ENCODE measurements around the gene USP36.
A peak's percentile ranks its signal among the peaks of the same experiment; 100 is the strongest.

USP36 gene

DNA sequence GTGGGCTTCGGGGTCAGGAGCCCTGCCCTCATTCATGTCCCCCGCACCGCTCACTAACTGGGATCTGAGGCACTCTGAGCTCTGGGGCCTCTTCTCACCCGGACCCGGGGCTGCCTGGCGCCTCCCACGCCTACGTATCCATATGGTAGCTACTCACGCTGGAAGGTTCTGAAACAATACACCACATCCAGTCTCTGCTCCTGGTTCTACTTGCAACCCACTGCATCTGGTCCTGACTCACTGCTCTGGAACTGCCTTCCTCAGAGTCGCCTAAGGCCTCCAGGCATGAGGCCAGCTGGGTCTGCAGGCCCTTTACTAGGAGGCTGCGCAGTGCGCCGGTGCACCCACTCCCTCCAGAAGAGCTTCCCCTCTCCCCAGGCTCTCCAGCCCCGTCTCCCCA lies 18.1 kb downstream of the USP36 start:
- peak in 26 of 42 donors; percentile 17 to 77 (median 43) for DNase-seq
- intact Hi-C loops (cut with DNase I) = no loop called here

DNA sequence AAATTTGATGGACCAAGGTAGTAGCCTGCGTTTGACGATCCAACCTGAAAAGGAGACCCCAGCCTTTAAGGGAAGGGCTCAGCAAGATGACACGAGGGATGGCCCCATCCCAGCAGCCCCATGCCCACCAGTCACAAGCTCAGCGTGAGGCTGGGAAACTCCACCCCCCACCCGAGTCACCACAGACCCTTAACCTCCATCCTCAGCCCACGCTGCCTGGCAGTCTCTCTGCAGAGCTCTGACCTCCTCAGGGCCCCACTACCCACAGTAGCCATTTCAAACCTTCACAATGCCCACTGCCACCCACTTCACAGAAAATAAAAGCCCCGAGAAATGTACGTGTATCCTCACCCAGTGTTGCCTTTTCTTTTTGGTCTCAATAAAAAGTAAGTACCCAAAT lies 18.7 kb downstream of the USP36 start:
- no peak for DNase-seq
- intact Hi-C loops (cut with DNase I) = no loop called here

DNA sequence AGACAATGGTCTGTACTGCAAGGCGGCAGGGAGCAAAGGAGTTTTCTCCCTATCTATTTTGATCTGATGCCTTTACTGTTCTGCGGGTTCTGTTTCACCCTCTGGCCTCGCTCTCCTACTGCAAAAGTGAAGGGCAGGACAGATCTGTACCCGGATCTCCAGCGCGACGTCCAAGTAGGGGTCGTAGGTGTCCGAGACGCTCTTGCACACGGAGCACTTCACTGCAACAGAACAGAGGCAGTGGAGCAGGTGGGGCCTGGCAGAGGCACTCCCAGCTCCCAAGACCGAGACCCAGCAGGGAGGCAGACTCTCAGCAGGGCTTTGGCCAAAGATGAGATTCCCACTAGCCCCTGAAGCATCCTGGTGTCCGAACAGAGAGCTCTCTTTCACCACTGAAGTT lies 19.8 kb downstream of the USP36 start:
- intact Hi-C loops (cut with DNase I) = no loop called here
- no peak for DNase-seq

DNA sequence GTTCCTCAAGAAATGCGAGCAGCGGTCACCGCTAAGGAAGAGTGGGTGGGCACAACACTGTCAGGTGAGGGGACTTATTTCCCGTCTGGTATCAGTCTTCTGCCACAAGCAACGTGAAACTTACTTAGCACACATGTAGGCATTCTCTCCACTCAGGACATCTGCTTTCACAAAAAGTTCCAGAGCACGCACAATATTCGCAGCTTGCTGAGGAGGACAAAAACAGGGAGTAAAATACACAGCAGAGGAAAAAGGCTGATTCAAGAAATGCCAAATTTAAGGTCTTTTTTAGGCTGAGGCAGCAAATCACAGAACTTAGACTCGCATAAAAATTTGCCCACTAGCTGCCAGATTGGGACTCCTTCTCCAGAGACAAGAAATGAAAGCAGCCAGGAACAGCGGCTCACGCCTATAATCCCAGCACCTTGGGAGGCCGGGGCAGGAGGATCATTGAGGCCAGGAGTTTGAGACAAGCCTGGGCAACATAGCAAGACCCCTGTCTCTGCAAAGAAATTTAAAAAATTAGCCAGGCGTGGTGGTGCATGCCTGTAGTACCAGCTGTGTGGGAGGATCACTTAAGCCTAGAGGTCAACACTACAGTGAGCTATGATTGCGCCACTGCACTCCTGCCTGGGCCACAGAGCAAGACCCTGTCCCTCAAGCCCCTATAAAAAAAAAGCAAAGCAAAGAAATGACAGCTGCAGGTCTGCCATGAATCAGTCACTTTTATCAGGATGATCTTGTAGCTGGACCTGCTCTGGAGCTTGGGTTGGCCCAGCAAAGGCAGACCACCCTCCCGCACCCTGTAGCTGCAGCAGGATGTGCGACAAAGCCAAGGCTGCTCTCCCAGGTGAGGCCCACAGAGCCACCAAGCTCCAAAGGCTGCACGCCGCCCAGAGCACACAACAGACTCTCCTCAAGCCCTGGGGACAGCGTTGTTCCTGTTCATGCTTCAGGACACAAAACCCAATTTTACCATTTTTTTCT lies 20.5 kb downstream of the USP36 start:
- intact Hi-C loops (cut with DNase I) = no loop called here
- DNase-seq = no peak

DNA sequence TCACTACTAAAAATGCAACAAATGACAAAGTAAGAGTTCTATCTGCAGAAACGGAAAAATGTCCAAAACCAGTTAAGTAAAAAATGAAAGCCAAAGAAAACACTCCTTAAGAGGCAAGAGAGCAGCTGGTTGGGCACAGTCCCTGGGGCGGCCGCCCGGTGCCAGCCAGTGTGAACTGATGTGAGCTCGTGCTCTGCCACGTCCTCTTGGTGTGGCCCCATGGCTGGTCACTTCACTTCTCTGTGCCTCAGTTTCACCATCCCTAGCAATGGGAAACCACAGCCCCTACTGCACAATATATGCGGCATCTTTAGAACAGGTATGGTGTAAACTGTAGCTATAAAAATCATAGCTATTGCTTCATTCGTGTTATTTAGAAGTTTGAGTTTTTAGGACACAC lies 21.2 kb downstream of the USP36 start:
- no peak for DNase-seq
- intact Hi-C loops (cut with DNase I) = no loop called here

DNA sequence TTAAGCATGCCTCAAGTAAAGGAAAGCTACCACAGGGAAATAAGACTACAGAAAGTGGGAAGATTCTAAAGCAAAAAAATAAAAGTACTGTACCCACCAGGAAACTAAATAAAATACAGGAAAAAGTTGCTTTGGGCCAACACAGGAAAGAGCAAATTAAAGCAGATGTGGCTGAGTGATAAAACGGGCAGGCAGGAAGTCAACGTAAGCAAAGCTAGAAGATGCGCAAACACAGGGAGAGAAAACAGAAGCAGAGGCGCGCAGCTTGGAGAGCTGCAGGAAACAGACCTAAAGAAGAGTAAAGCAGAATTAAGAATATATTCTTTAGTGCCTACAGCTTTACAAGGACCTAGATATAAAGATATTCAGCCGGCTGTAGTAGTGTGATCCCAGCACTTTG lies 21.7 kb downstream of the USP36 start:
- intact Hi-C loops (cut with DNase I) = no loop called here
- no peak for DNase-seq

DNA sequence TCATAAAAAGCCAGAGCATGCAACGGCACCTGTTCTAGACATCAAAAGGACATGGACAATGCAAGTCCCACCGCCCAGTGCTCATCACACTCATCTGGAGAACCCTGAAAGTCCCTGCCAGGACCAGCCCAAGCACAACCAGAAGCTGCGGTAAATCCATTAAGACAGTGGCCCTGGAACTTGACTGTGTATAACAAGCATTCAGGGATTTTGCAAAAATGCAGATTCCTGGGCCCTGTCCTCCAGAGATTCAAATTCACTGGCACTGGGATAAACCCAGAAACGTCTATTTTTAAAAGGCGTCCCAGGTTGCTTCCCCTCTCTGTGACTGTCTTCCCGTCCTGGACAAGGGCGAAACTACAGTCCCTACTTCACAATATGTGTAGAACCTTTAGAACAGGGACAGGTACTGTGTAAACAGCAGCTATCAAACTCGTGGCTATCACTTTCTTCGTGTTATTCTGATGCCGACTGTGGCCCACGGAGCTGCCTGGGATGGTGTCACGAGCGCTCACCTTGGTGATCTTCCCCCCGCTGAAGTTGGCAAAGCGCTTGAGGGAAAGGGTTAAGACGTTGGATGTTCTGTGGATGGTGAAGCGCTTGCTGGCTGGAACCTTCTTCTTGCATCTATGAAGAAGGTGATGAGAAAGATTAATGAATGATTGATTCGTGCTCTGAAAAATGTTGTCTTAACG lies 22.3 kb downstream of the USP36 start:
- no peak for DNase-seq
- intact Hi-C loops (cut with DNase I) = no loop called here

DNA sequence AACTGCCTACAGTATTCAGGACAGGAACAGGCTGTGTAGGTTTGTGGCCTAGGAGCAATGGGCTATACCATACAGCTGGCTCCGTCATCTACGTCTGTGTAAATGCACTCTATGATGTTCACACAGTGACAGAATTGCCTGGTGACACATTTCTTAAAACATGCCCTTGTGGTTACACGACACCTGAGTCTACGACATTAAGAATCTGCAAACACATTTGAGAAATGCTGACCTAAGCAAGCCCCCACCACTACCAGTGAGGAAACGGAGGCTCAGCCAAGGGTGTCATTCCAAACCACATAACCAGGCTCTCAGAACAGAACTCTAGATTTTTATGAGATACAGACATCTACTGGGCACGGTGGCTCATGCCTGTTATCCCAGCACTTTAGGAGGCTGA lies 23.5 kb downstream of the USP36 start:
- no peak for DNase-seq

DNA sequence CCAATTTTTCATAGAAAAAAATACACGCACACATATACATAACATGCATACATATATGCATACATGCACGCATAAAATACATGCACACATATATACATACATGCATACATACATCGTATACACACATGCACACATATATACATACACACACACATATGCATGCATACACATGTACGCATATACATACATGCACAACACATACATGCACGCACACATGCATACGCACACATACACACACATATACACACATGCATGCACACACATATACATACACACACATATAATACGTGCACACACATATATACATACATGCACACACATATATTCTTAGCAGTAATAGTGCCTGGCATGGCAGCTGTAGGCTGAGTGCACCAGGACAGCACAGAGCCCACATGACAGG lies 24.9 kb downstream of the USP36 start:
- intact Hi-C loops (cut with DNase I) = no loop called here
- DNase-seq = no peak

More for the DNA sequence above, 23.5 kb downstream of the USP36 start:
- intact Hi-C loops (cut with DNase I) = no loop called here

DNA sequence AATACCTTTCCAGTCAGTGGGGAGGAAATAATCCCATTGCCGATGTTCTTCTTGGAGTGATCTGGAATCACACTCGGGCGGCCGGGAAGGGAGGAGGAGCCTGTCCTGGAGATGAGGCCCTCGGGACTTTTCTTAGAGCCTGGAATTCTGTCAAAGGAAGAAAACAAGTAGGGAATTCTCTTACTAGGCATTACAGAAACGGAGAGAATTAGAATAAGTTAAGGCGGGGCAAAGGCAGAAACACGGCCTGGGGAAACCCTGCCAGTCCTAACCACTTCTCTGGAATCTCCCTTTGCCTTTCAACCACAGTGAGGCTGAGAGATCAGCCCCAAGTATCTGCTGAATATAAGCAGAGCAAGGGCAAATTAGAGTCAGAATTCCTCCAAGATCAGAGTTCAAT lies 27.8 kb downstream of the USP36 start:
- intact Hi-C loops (cut with DNase I) = no loop called here
- DNase-seq = no peak

DNA sequence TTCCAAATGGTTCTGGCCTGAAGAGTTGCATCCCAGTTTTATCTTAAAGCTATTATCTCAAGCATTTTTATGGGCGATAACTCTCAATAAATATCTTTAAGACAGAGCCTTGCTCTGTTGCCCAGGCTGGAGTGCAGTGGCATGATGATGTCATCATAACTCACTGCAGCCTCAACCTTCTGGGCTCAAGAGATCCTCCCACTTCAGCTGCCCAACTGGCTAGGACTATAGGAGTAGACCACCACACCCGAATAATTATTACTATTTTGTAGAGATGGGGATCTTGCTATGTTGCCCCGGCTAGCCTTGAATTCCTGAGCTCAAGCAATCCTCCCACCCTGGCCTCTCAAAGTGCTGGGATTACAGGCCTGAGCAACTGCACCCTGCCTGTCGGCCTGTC lies 32.5 kb downstream of the USP36 start:
- no peak for DNase-seq
- intact Hi-C loops (cut with DNase I) = no loop called here

DNA sequence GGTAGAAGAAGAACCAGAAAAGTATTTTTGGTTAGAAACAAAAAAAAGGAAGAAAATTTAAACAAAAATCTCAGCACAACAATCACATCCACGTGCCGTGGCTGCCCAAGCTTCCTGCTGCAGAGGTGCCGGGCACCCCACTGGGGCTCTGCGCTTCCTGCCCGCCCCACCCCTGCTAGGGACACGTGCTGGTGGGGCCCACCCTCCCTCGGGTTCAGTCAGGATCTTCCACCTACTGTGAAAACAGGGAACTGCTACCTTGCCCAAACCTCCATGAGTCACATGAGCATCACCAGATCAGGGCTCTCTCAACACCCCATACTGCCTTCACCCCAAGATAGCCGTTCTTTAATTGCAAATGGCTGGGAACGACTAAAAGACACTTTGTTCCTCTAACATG lies 34.2 kb downstream of the USP36 start:
- intact Hi-C loops (cut with DNase I) = no loop called here

DNA sequence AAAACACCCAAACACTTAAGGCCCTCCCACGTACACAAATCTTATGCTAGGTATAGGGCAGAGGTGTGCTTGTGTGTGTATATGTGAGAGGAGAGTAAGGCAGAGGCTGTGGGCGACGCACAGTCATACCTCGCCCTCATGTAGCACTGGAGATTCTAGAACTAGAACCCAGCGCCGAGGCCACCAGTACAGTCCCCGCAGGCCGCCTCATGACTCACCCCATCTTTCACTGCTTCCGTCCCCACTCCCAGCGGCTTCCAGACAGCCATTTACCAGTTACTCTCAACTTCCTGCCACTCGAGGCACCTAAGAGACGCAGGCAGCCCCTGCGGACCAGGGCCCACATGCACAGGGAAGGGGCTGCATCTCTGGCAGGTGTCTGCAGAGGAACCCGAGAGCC lies 35.3 kb downstream of the USP36 start:
- intact Hi-C loops (cut with DNase I) = no loop called here
- DNase-seq = peak in 5 of 42 donors; percentile 18 to 65 (median 38)

More for the DNA sequence above, 34.2 kb downstream of the USP36 start:
- no peak for DNase-seq

DNA sequence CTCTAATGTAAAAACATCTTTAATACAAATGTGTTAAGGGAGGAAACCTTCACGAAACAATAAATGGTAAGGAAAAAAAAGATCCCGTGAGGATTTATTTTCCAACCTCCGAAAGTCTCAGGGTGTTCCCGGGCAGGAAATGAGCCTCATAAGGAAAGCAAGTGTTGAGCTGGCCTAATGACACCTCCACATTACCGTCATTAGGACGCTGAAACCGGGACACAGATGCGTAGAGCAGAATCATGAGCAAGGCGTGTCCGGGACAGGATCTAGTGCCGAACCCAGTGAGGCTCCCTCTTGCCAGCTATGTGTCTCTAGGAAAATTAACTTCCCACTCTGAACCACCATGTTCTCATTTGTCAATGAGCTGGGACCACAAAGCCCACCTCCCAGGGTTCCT lies 35.8 kb downstream of the USP36 start:
- DNase-seq = peak in 4 of 42 donors; percentile 35 to 51 (median 46)
- intact Hi-C loops (cut with DNase I) = no loop called here

DNA sequence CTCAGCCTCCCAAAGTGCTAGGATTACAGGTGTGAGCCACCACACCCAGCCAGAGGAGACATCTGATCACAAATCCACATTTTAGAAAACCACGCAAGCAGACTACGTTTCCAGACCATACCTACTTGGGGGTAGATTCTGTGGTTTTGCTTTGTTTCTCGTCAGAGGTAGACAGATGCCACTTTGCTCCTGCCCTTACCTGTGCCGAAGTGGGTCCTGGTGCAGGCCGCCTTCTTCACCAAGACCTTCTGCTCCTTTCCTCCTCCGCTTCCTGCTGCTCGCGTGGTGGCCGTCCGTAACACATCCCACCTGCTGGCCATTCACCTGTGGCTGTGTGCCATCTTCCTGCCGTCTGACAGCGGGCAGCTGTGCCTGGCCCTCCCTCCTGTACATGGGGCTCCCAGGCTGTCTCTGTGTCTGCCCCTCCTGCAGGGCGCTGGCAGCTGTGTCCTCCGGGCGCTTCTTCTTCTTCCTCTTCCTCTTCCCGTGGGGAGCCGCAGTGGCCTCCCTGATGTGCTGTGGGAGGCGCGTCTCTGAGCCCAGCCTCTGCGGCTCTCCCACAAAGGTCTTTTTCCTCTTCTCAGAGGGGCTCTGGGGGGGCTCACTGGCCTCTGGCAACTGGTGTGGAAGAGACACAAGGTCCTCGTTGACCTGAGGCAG lies 37.3 kb downstream of the USP36 start:
- no peak for DNase-seq
- intact Hi-C loops (cut with DNase I) = no loop called here

DNA sequence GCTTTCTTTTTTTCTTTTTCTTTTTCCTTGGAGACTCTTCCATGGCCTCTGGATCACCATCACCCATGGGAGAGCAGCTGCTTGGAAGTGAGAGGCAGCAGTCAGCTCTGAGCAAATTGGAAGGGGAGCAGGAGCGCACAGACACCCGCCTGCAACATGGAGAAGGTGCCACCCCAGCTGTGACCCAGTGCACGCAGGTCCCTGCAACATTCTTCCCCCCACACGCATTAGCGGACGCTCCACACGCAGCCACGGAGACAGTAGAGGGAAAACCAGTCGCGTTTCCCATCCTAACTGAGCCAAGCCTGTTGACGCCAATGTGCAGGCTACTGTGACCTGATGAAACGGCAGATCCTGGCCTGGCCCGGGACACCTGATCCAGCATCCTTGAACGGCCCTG lies 38.2 kb downstream of the USP36 start:
- no peak for DNase-seq
- intact Hi-C loops (cut with DNase I) = no loop called here

DNA sequence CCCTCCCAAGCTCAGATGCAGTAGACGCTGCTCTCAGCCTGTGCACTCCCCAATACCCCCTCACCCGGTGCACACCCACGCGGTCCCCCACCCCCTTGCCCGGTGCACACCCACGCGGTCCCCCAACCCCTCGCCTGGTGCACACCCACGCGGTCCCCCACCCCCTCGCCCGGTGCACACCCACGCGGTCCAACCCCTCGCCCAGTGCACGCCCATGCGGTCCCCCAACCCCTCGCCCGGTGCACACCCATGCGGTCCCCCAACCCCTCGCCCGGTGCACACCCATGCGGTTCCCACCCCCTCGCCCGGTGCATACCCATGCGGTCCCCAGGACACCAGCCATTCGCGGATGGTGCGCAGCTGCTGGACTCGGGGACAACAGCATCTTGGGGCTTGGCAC lies 38.6 kb downstream of the USP36 start:
- DNase-seq = no peak
- intact Hi-C loops (cut with DNase I) = no loop called here

DNA sequence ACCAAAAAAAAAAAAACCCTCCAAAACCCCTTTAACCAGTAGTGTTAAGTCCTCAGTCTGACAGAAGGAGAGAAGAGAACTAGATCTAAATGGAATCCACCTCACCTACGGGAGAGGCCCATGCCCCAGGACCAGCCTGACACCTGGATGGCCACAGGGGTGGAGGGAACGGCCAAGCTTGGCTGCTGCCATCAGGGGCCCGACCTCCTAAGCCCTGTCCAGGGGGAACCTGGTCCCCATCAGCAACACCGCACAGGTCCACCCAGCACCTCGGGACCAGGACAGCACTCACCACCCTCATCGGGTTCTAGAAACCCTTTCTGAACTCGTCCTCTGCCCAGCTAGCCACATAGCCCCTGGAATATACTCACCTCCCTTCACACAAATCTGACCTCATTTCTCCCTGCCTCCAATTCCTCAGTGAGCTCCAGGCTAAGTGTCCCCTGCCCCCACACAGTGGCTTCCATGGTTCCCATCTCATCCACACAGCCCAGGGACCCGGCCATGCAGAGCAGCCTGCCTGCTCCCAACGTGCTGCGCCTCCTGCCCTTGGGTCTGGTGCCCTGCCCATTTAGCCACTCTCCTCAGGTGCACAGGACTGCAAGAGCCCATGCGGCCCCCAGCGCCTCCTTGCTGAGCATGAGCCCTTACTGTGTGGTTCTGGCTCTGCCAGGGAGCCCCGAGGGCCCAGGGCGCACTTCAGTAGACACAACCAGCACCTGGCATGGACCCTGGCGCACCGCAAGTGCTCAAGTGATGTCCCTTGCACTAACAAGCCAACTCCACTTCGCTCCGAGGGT lies 40.3 kb downstream of the USP36 start:
- DNase-seq = peak in 1 of 42 donors; percentile 36
- intact Hi-C loops (cut with DNase I) = no loop called here
